A549 (cell line): ENCODE data around the gene C16orf46. TPM values are rescaled to one million over a fixed set of nuclear protein-coding genes. Genes with fewer than 3 reads are reported as not detected.

Source experiments
- ATAC-seq, 2 experiments: fragments of 200-7000 bp in 1 of 2; fragments of >200 bp in 1 of 2; cut with Nextera tagmentation in 1 of 2; cut with Tn5 transposase in 1 of 2; 3 replicates each; pipeline versions ENCODE4 v1.8.0 to v1.9.1; 2018 to 2020; ENCODE audit warnings: mild to moderate bottlenecking in 1 of 2, moderate library complexity in 1 of 2
- CTCF ChIA-PET: fragments of 300-600 bp; sonication (Branson Sonifier 250); formaldehyde crosslinking; extraction: SDS; loops from one replicate; lab custom pipeline; 2021; ENCODE audit warnings: antibody characterized with exemption, inconsistent platforms; lab: Yijun Ruan, JAX
- POLR2A ChIA-PET: fragments of 350-600 bp; formaldehyde crosslinking; extraction: SDS; loops from one replicate; lab custom pipeline; 2021; ENCODE audit warnings: antibody characterized with exemption, inconsistent platforms; lab: Yijun Ruan, JAX
- DNase-seq, 2 experiments: peaks; one replicate each; pipeline versions ENCODE4 v3.0.0 to v3.0.0-alpha.2; 2011 to 2016; ENCODE audit warnings: low read depth in 1 of 2, low spot score in 1 of 2
- FAIRE-seq: peaks from 2 replicates; lab custom pipeline; 2011; peaks lifted over from hg19 to GRCh38; lab: Jason Lieb, UNC
- H3K27ac ChIP-seq, 2 experiments: fragments of >200 bp; sonication (Bioruptor Twin); formaldehyde crosslinking; 3 replicates each; pipeline ENCODE4 v1.5.1; 2016 to 2017
- H3K4me1 ChIP-seq: fragments of >200 bp; sonication (Bioruptor Twin); formaldehyde crosslinking; 3 replicates; pipeline ENCODE4 v1.6.1; 2016
- H3K4me2 ChIP-seq: fragments of >200 bp; sonication (Bioruptor Twin); formaldehyde crosslinking; 3 replicates; pipeline ENCODE4 v1.6.1; 2016
- H3K4me3 ChIP-seq: fragments of >200 bp; sonication (Bioruptor Twin); formaldehyde crosslinking; 3 replicates; pipeline ENCODE4 v1.5.1; 2016
- H3K9me3 ChIP-seq: fragments of >200 bp; sonication (Bioruptor Twin); formaldehyde crosslinking; 3 replicates; pipeline ENCODE4 v1.6.1; 2016
- CBX8 ChIP-seq: fragments of 200-600 bp; sonication (generic); IDR thresholded peaks from 2 replicates; pipeline ENCODE4 v1.6.1; 2016
- EHF ChIP-seq: fragments of 250-450 bp; sonication (Bioruptor Pico); IDR thresholded peaks from 2 replicates; pipeline ENCODE4 v1.5.0; 2020; ENCODE audit warnings: mild to moderate bottlenecking
- EHMT2 ChIP-seq: fragments of 200-600 bp; sonication (generic); IDR thresholded peaks from 2 replicates; pipeline ENCODE4 v1.6.1; 2016; ENCODE audit warnings: antibody characterized with exemption, low read depth, mild to moderate bottlenecking, moderate library complexity
- EP300 ChIP-seq, 2 experiments: fragments of >200 bp; sonication (Bioruptor Twin); formaldehyde crosslinking; IDR thresholded peaks; 2 replicates in 1 of 2; 3 replicates in 1 of 2; pipeline ENCODE4 v1.6.1; 2016 to 2017
- HDAC2 ChIP-seq: fragments of 200-600 bp; sonication (generic); IDR thresholded peaks from 2 replicates; pipeline ENCODE4 v1.6.1; 2016
- HOXB13 ChIP-seq: fragments of 250-450 bp; sonication (Bioruptor Pico); IDR thresholded peaks from 2 replicates; pipeline ENCODE4 v1.5.0; 2020; ENCODE audit warnings: low read depth, mild to moderate bottlenecking, moderate library complexity
- JUNB ChIP-seq: fragments of >200 bp; sonication (Bioruptor Twin); formaldehyde crosslinking; IDR thresholded peaks from 2 replicates; pipeline ENCODE4 v1.6.1; 2016
- KDM1A ChIP-seq: fragments of 200-600 bp; sonication (generic); IDR thresholded peaks from 2 replicates; pipeline ENCODE4 v1.6.1; 2016; ENCODE audit warnings: low read depth, mild to moderate bottlenecking
- MAFK ChIP-seq: fragments of 450-650 bp; IDR thresholded peaks from 2 replicates; pipeline ENCODE4 v1.6.1; 2014; ENCODE audit not compliant: partially characterized antibody
- NFE2L2 ChIP-seq: fragments of 150-350 bp; conservative IDR thresholded peaks from 2 replicates; pipeline ENCODE4 v1.6.1; 2014; ENCODE audit warnings: low read length
- NR3C1 ChIP-seq: fragments of >200 bp; sonication (Bioruptor Twin); formaldehyde crosslinking; IDR thresholded peaks from 3 replicates; pipeline ENCODE4 v1.6.1; 2017
- RAD21 ChIP-seq, 2 experiments: fragments of >200 bp in 1 of 2; sonication (Bioruptor Twin) in 1 of 2; formaldehyde crosslinking in 1 of 2; IDR thresholded peaks in 1 of 2; conservative IDR thresholded peaks in 1 of 2; 2 replicates in 1 of 2; 3 replicates in 1 of 2; pipeline ENCODE4 v1.6.1; 2012 to 2018; ENCODE audit warnings: inconsistent platforms in 1 of 2
- RARB ChIP-seq: fragments of 250-450 bp; sonication (Bioruptor Pico); IDR thresholded peaks from 2 replicates; pipeline ENCODE4 v1.8.0; 2021; ENCODE audit warnings: mild to moderate bottlenecking, moderate library complexity
- RCOR1 ChIP-seq: fragments of 150-350 bp; IDR thresholded peaks from 2 replicates; pipeline ENCODE4 v1.6.1; 2014; ENCODE audit warnings: antibody characterized with exemption, low read length, low read depth
- TFCP2L1 ChIP-seq: fragments of 250-450 bp; sonication (Bioruptor Pico); IDR thresholded peaks from 2 replicates; pipeline ENCODE4 v1.5.0; 2021; ENCODE audit warnings: mild to moderate bottlenecking
- ZC3H11A ChIP-seq: fragments of 450-650 bp; IDR thresholded peaks from 2 replicates; pipeline ENCODE4 v1.6.1; 2014; ENCODE audit warnings: antibody characterized with exemption, mild to moderate bottlenecking
- WGBS: methylation state at CpG from one replicate; pipeline ENCODE4 v1.1.6; 2017; ENCODE audit errors: missing lambda C conversion rate; 5-methylcytosine and 5-hydroxymethylcytosine counted together
- polyA plus RNA-seq, 4 experiments: library from polyadenylated mRNA; depleted of rRNA in 3 of 4; stranded (reverse); fragments of >200 nt; fragmentation: RNase III in 1 of 4; extraction: RNeasy Plus Mini Kit Qiagen cat#74134 plus additional on column Dnase treatment in 1 of 4; gene quantifications; 2 replicates in 3 of 4; 3 replicates in 1 of 4; pipeline ENCODE4 v1.2.3, GENCODE V29; 2011 to 2017
- TF ChIP-seq, protein P1 (sequence below): fragments of 200-600 bp; sonication (generic); IDR thresholded peaks from 2 replicates; pipeline ENCODE4 v1.6.1; 2016; ENCODE audit warnings: antibody characterized with exemption, mild to moderate bottlenecking, moderate library complexity
- TF ChIP-seq, protein P2 (sequence below): fragments of >200 bp; sonication (Bioruptor Twin); formaldehyde crosslinking; IDR thresholded peaks from 3 replicates; pipeline ENCODE4 v1.6.1; 2016

C16orf46 gene
- polyA plus RNA-seq, 2 of the 4 experiments (the other 2 are of a cell fraction) = 0.37 to 1.4 TPM

DNA sequence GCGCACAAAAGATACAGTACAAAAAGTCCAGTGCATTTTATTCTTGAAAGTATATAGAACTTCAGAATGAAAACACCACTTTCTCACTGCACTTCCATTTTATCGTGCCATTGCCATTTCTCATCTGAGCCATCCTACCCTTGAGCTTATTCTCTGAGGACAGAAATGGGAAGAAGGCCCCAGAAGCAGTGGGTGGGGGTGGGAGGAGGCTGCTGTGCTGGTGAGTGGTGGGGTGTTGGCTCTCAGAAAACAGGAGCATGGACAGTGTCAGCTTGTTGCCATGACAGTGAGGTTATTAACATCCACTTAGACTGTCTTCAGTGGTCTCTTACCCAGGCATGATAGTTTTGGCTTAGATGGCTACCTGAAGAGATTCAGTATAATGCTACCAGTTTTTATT, 36.9 kb downstream of the C16orf46 start:
- ChIA-PET CTCF (interaction anchor here (1.5 kb wide), 1 partner anchor 9 kb away, joined by 4 read pairs; no protein-coding TSS in a partner anchor), POLR2A (no interaction called here)
- peaks cover 9% of the 10 kb centered on the region; the same call in 1 of the 3 replicates for H3K4me1 ChIP-seq
- H3K9me3 ChIP-seq = no peaks in the 10 kb centered on the region
- DNase-seq (no peak), FAIRE-seq (no peak), ATAC-seq (no peak)
- no peak overlapping the region for H3K4me2 ChIP-seq
- WGBS = 97% methylated on average over 2 of the region's 2 CpGs
- no peak overlapping the region for H3K27ac ChIP-seq
- H3K4me3 ChIP-seq = no peak overlapping the region
- TF ChIP-seq, protein P1, sequence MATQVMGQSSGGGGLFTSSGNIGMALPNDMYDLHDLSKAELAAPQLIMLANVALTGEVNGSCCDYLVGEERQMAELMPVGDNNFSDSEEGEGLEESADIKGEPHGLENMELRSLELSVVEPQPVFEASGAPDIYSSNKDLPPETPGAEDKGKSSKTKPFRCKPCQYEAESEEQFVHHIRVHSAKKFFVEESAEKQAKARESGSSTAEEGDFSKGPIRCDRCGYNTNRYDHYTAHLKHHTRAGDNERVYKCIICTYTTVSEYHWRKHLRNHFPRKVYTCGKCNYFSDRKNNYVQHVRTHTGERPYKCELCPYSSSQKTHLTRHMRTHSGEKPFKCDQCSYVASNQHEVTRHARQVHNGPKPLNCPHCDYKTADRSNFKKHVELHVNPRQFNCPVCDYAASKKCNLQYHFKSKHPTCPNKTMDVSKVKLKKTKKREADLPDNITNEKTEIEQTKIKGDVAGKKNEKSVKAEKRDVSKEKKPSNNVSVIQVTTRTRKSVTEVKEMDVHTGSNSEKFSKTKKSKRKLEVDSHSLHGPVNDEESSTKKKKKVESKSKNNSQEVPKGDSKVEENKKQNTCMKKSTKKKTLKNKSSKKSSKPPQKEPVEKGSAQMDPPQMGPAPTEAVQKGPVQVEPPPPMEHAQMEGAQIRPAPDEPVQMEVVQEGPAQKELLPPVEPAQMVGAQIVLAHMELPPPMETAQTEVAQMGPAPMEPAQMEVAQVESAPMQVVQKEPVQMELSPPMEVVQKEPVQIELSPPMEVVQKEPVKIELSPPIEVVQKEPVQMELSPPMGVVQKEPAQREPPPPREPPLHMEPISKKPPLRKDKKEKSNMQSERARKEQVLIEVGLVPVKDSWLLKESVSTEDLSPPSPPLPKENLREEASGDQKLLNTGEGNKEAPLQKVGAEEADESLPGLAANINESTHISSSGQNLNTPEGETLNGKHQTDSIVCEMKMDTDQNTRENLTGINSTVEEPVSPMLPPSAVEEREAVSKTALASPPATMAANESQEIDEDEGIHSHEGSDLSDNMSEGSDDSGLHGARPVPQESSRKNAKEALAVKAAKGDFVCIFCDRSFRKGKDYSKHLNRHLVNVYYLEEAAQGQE = no peak
- TF ChIP-seq NR3C1 (no peak), HDAC2 (no peak), EHF (CRISPR knock-in tag) (no peak), JUNB (no peak), TFCP2L1 (CRISPR knock-in tag) (no peak), RARB (no peak), HOXB13 (CRISPR knock-in tag) (no peak), KDM1A (no peak), MAFK (no peak), CBX8 (no peak), RCOR1 (no peak), ZC3H11A (no peak), RAD21 (conservative IDR thresholded peaks at IDR 0.05 in 1 of 2, IDR thresholded peaks at IDR 0.05 in 1 of 2) (no peak), EP300 (IDR thresholded peaks at IDR 0.05) (no peak)
- TF ChIP-seq, protein P2, sequence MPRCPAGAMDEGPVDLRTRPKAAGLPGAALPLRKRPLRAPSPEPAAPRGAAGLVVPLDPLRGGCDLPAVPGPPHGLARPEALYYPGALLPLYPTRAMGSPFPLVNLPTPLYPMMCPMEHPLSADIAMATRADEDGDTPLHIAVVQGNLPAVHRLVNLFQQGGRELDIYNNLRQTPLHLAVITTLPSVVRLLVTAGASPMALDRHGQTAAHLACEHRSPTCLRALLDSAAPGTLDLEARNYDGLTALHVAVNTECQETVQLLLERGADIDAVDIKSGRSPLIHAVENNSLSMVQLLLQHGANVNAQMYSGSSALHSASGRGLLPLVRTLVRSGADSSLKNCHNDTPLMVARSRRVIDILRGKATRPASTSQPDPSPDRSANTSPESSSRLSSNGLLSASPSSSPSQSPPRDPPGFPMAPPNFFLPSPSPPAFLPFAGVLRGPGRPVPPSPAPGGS = no peak
- TF ChIP-seq, all 56 proteins: peak for 0

DNA sequence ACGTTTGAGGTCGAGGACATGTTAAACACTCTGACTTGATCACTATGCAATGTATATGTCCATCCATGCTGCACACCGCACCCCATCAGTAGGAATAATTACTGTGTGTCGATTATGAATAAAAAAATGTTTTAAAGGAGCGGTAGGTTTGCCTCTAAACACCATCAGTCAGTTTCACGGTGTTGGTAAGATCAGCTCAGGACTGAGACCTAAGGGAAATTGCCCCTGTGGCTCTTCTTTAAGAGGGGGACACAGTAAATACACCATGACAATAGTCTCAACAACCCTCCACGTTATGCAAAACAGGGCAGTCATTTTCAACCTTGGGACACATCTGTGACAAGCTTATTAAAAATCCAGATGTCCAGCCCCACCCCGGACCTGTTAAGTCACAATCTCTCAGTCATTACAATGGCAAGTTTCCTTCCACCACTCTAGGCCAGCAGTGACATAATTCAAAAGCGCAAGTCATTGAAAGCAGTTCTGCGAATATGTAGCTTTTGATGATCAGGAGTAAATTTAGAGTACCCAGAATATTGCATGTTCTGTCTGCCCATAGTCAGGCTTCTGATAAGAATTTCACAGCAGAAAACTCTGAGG, 40.2 kb downstream of the C16orf46 start:
- TF ChIP-seq MAFK (peak; percentile 42), NFE2L2 (peak; percentile 50), EHMT2 (no peak)
- Histone ChIP-seq H3K4me3 (peak overlapping the region; percentile 94), H3K27ac (peak overlapping the region; percentile 86 to 96), H3K9me3 (no peaks in the 10 kb centered on the region), H3K4me2 (peak overlapping the region; percentile 97), H3K4me1 (peaks cover 9% of the 10 kb centered on the region; the same call in 1 of the 3 replicates)
- 32% methylated on average over 10 of the region's 10 CpGs for WGBS
- POLR2A ChIA-PET = interaction anchor here (0.5 to 1.3 kb wide), 3 partner anchors 27 to 81 kb away, joined by 3 to 14 read pairs (median 3); partner anchors contain the start of gene C16orf46
- DNase-seq = peak in 1 of 2 experiments; percentile 8
- CTCF ChIA-PET = interaction anchor here (0.6 to 3.2 kb wide), 21 partner anchors 9 to 718 kb away, joined by 3 to 38 read pairs (median 5); partner anchors contain the start of genes CENPN and CMC2
- ATAC-seq = no peak; a peak in 1 of 6 replicates
- no peak for FAIRE-seq
